Gastroesophageal sphincter (tissue), 3 donors: ENCODE results near the gene STT3B.
A peak's percentile ranks its signal among the peaks of the same experiment; 100 is the strongest.

Experiments used
- CTCF ChIP-seq, 4 experiments: fragments of 200-600 bp in 2 of 4; fragments of 450-650 bp in 2 of 4; sonication (generic) in 1 of 4; IDR thresholded peaks; one replicate each; pipeline ENCODE4 v1.5.1; 2017 to 2019; ENCODE audit warnings: antibody characterized with exemption in 4 of 4, mild to moderate bottlenecking in 2 of 4, moderate library complexity in 2 of 4
- POLR2A ChIP-seq, 2 donors: fragments of 450-650 bp; IDR thresholded peaks; one replicate each; pipeline ENCODE4 v1.6.1; 2017; ENCODE audit warnings: antibody characterized with exemption in 2 of 2, mild to moderate bottlenecking in 2 of 2, moderate library complexity in 1 of 2
- POLR2AphosphoS5 ChIP-seq: sonication (generic); formaldehyde crosslinking; IDR thresholded peaks from one replicate; pipeline ENCODE4 v1.6.1; 2017; ENCODE audit warnings: antibody characterized with exemption

- TF ChIP-seq CTCF (IDR thresholded peaks at IDR 0.05) = peak in 3 of 4 experiments; percentile 36 to 43 (median 41)
- TF ChIP-seq POLR2AphosphoS5 = no peak
- no peak for TF ChIP-seq POLR2A (IDR thresholded peaks at IDR 0.05)
These were observed 78.1 kb downstream of the STT3B start for GRCh38 chr3:31610700-31611275.
